KOPT-K1 (cell line): Measurements from ENCODE around the gene NODAL.

Source experiments
- H3K27ac ChIP-seq: fragments of 200-600 bp; sonication (generic); 2 replicates; pipeline ENCODE4 v1.5.1; 2016; ENCODE audit warnings: antibody characterized with exemption, mild to moderate bottlenecking, low read depth, low read length; ENCODE audit not compliant: poor library complexity, severe bottlenecking
- H3K36me3 ChIP-seq: fragments of 200-600 bp; sonication (generic); 2 replicates; pipeline ENCODE4 v1.5.1; 2017; ENCODE audit warnings: antibody characterized with exemption, mild to moderate bottlenecking, low read length, moderate library complexity; ENCODE audit not compliant: insufficient read depth
- H3K9me3 ChIP-seq: fragments of 200-600 bp; sonication (generic); 2 replicates; pipeline ENCODE4 v1.5.1; 2017; ENCODE audit warnings: antibody characterized with exemption, low read length, mild to moderate bottlenecking; ENCODE audit not compliant: insufficient read depth, poor library complexity, severe bottlenecking

The NODAL gene

GRCh38 chr10:70426823-70427222, 14.7 kb downstream of the NODAL start:
- Histone ChIP-seq H3K36me3 (peaks cover 89% of the 10 kb centered on the region), H3K9me3 (no peaks in the 10 kb centered on the region), H3K27ac (no peak overlapping the region)

- peaks cover 99% of the 10 kb centered on the region for H3K36me3 ChIP-seq
- no peaks in the 10 kb centered on the region for H3K9me3 ChIP-seq
Observed at GRCh38 chr10:70425096-70425495, 16.4 kb downstream of the NODAL start.

GRCh38 chr10:70424320-70424719, 17.2 kb downstream of the NODAL start:
- H3K9me3 ChIP-seq, result no peaks in the 10 kb centered on the region
- H3K27ac ChIP-seq, result no peak overlapping the region
- H3K36me3 ChIP-seq, result peaks cover 100% of the 10 kb centered on the region

More at GRCh38 chr10:70425096-70425495, 16.4 kb downstream of the NODAL start:
- H3K27ac ChIP-seq, result no peak overlapping the region

- Histone ChIP-seq H3K9me3 (no peaks in the 10 kb centered on the region), H3K36me3 (peaks cover 61% of the 10 kb centered on the region), H3K27ac (no peak overlapping the region)
Observed at GRCh38 chr10:70418713-70419112, 22.8 kb downstream of the NODAL start.

GRCh38 chr10:70418229-70418628, 23.3 kb downstream of the NODAL start:
- Histone ChIP-seq H3K36me3 (peaks cover 56% of the 10 kb centered on the region), H3K9me3 (no peaks in the 10 kb centered on the region), H3K27ac (no peak overlapping the region)

GRCh38 chr10:70417568-70417967, 23.9 kb downstream of the NODAL start:
- H3K36me3 ChIP-seq, result peaks cover 50% of the 10 kb centered on the region
- H3K27ac ChIP-seq, result no peak overlapping the region
- H3K9me3 ChIP-seq, result no peaks in the 10 kb centered on the region

- no peak overlapping the region for H3K27ac ChIP-seq
- H3K36me3 ChIP-seq, result peaks cover 30% of the 10 kb centered on the region
- no peaks in the 10 kb centered on the region for H3K9me3 ChIP-seq
Observed at GRCh38 chr10:70412356-70412755, 29.1 kb downstream of the NODAL start.

GRCh38 chr10:70410608-70411007, 30.9 kb downstream of the NODAL start:
- Histone ChIP-seq H3K9me3 (no peaks in the 10 kb centered on the region), H3K36me3 (peaks cover 36% of the 10 kb centered on the region), H3K27ac (no peak overlapping the region)

- Histone ChIP-seq H3K36me3 (peaks cover 36% of the 10 kb centered on the region), H3K27ac (no peak overlapping the region), H3K9me3 (no peaks in the 10 kb centered on the region)
Observed at GRCh38 chr10:70409772-70410171, 31.7 kb downstream of the NODAL start.

- no peaks in the 10 kb centered on the region for H3K9me3 ChIP-seq
- H3K27ac ChIP-seq, result peak overlapping the region; percentile 79
- H3K36me3 ChIP-seq, result peaks cover 21% of the 10 kb centered on the region; the same call in 1 of the 2 replicates
Observed at GRCh38 chr10:70405037-70405824, 36.2 kb downstream of the NODAL start.

GRCh38 chr10:70404787-70405036, 36.8 kb downstream of the NODAL start:
- Histone ChIP-seq H3K27ac (peak overlapping the region; percentile 79), H3K9me3 (no peaks in the 10 kb centered on the region), H3K36me3 (peaks cover 17% of the 10 kb centered on the region; the same call in 1 of the 2 replicates)

GRCh38 chr10:70404036-70404786, 37.3 kb downstream of the NODAL start, which contains the start of gene EIF4EBP2:
TSS of gene EIF4EBP2 (plus strand) at chr10:70404145. CDS start at chr10:70404402, 257 bp downstream.
- Histone ChIP-seq H3K9me3 (no peaks in the 10 kb centered on the region), H3K27ac (peak within 1 kb of the TSS; percentile 79), H3K36me3 (peaks cover 12% of the 10 kb centered on the region; the same call in 1 of the 2 replicates)

- Histone ChIP-seq H3K27ac (peak overlapping the region; percentile 79), H3K9me3 (no peaks in the 10 kb centered on the region), H3K36me3 (peaks cover 7% of the 10 kb centered on the region; the same call in 1 of the 2 replicates)
Observed at GRCh38 chr10:70403483-70404035, 37.9 kb downstream of the NODAL start.

GRCh38 chr10:70399177-70399576, 42.3 kb downstream of the NODAL start:
- Histone ChIP-seq H3K27ac (no peak overlapping the region), H3K9me3 (no peaks in the 10 kb centered on the region), H3K36me3 (no peaks in the 10 kb centered on the region)

- no peaks in the 10 kb centered on the region for H3K9me3 ChIP-seq
- H3K36me3 ChIP-seq, result no peaks in the 10 kb centered on the region
- no peak overlapping the region for H3K27ac ChIP-seq
Observed at GRCh38 chr10:70396140-70396539, 45.3 kb downstream of the NODAL start.
